HepG2 (cell line): ENCODE measurements around the gene CHRNB4. TPM values are rescaled to one million over a fixed set of nuclear protein-coding genes. Genes with fewer than 3 reads are reported as not detected.

Experiments used
- FIP1L1 ChIP-seq: fragments of 200-400 bp; formaldehyde crosslinking; IDR thresholded peaks from 2 replicates; pipeline ENCODE4 v1.6.1; 2018; ENCODE audit warnings: low read depth, mild to moderate bottlenecking, low read length, moderate library complexity, borderline replicate concordance; ENCODE audit not compliant: insufficient read depth
- IKZF1 ChIP-seq: fragments of 450-650 bp; IDR thresholded peaks from 2 replicates; pipeline ENCODE4 v1.7.1; 2016
- NCOR1 ChIP-seq: fragments of 200-600 bp; sonication (generic); IDR thresholded peaks from 2 replicates; pipeline ENCODE4 v1.7.0; 2017; ENCODE audit warnings: antibody characterized with exemption, low read length, borderline replicate concordance
- POLR2G ChIP-seq: fragments of 200-400 bp; formaldehyde crosslinking; IDR thresholded peaks from 2 replicates; pipeline ENCODE4 v1.6.1; 2018; ENCODE audit warnings: mild to moderate bottlenecking, low read depth, low read length, moderate library complexity
- RARA ChIP-seq: IDR thresholded peaks from 2 replicates; pipeline ENCODE4 v1.6.1; 2016; ENCODE audit warnings: missing genetic modification reagents, missing compliant biosample characterization
- SOX6 ChIP-seq, 2 experiments: fragments of 450-650 bp in 1 of 2; sonication (generic) in 1 of 2; formaldehyde crosslinking in 1 of 2; IDR thresholded peaks; 2 replicates each; pipeline versions ENCODE4 v1.4.0 to v1.6.1; 2017 to 2020; ENCODE audit warnings: antibody characterized with exemption in 1 of 2, mild to moderate bottlenecking in 1 of 2, missing genetic modification reagents in 1 of 2
- U2AF2 ChIP-seq: fragments of 200-400 bp; formaldehyde crosslinking; IDR thresholded peaks from 2 replicates; pipeline ENCODE4 v1.6.1; 2017; ENCODE audit warnings: low read depth, mild to moderate bottlenecking, low read length
- ZNF143 ChIP-seq: sonication (generic); formaldehyde crosslinking; IDR thresholded peaks from 2 replicates; pipeline ENCODE4 v1.4.0; 2020; ENCODE audit warnings: missing genetic modification reagents
- polyA plus RNA-seq, 8 experiments: library from polyadenylated mRNA; depleted of rRNA in 3 of 8; stranded (reverse) in 7 of 8; unstranded in 1 of 8; fragments of >200 nt; fragmentation: Illumina TruSeq in 4 of 8; extraction: Trizol in 4 of 8; gene quantifications; 2 replicates each; pipeline versions ENCODE4 v1.2.1 to v1.2.3, GENCODE V29; 2011 to 2016; ENCODE audit warnings: low read depth in 4 of 8, missing spikeins in 1 of 8, mixed read lengths in 1 of 8; ENCODE audit not compliant: insufficient read depth in 1 of 8
- total RNA-seq, 5 experiments: library from RNA; depleted of rRNA; stranded (reverse); fragments of >200 nt; fragmentation: Illumina TruSeq; extraction: Trizol; gene quantifications; 2 replicates each; pipeline ENCODE4 v1.2.3, GENCODE V29; 2016; ENCODE audit warnings: low read depth in 1 of 5
- TF ChIP-seq, protein P1 (sequence below): sonication (generic); formaldehyde crosslinking; IDR thresholded peaks from 2 replicates; pipeline ENCODE4 v1.5.0; 2020; ENCODE audit warnings: mild to moderate bottlenecking, missing genetic modification reagents, borderline replicate concordance
- TF ChIP-seq, protein P2 (sequence below): sonication (generic); formaldehyde crosslinking; IDR thresholded peaks from 2 replicates; pipeline ENCODE4 v1.8.0; 2022; ENCODE audit warnings: missing genetic modification reagents, mild to moderate bottlenecking, moderate library complexity, borderline replicate concordance
- TF ChIP-seq, protein P3 (sequence below): sonication (generic); formaldehyde crosslinking; IDR thresholded peaks from 2 replicates; pipeline ENCODE4 v1.5.0; 2020; ENCODE audit warnings: mild to moderate bottlenecking, missing genetic modification reagents
- TF ChIP-seq, protein P4 (sequence below): sonication (generic); formaldehyde crosslinking; IDR thresholded peaks from 2 replicates; pipeline ENCODE4 v1.8.1; 2022; ENCODE audit warnings: low read depth, mild to moderate bottlenecking, missing genetic modification reagents
- TF ChIP-seq, protein P5 (sequence below): sonication (generic); formaldehyde crosslinking; IDR thresholded peaks from 2 replicates; pipeline ENCODE4 v1.4.0; 2020; ENCODE audit warnings: missing genetic modification reagents, borderline replicate concordance

CHRNB4 gene
- total and polyA plus RNA-seq, 2 of the 13 experiments (the other 11 are each of a cell fraction or from before 2014, with no cell fraction given), result not detected

DNA sequence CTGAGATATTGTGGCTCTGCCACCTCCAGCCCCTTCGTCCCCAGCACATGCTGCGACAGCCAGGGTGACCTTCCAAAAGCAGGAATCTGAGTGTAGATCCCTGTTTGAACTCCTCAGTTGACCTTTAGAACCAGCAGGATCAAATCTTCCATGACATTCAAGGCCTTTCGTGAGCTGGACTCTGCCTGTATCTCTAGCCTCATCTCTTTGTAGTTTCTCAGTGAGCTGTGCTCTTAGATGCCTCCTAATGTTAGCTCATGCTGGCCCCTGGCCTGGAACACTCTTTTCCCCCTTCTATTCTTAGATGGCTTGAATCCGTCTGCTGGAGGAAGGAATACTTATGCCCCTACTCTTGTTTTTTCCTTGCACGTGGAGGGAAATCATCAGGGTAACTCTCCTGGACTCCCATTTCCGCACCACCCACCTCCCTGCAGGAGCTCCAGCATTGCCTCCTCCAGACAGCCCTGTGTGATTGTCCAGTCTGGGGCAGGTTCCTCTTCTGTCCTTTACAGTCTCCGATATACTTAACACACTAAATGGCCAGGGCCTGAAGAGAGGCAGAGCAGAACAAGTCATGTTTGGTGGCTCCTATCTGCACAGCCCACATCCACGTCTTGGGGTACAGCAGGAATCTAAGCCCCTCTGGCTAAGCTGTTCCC lies 26.7 kb upstream of the CHRNB4 start (continued):
- TF ChIP-seq, protein P1, sequence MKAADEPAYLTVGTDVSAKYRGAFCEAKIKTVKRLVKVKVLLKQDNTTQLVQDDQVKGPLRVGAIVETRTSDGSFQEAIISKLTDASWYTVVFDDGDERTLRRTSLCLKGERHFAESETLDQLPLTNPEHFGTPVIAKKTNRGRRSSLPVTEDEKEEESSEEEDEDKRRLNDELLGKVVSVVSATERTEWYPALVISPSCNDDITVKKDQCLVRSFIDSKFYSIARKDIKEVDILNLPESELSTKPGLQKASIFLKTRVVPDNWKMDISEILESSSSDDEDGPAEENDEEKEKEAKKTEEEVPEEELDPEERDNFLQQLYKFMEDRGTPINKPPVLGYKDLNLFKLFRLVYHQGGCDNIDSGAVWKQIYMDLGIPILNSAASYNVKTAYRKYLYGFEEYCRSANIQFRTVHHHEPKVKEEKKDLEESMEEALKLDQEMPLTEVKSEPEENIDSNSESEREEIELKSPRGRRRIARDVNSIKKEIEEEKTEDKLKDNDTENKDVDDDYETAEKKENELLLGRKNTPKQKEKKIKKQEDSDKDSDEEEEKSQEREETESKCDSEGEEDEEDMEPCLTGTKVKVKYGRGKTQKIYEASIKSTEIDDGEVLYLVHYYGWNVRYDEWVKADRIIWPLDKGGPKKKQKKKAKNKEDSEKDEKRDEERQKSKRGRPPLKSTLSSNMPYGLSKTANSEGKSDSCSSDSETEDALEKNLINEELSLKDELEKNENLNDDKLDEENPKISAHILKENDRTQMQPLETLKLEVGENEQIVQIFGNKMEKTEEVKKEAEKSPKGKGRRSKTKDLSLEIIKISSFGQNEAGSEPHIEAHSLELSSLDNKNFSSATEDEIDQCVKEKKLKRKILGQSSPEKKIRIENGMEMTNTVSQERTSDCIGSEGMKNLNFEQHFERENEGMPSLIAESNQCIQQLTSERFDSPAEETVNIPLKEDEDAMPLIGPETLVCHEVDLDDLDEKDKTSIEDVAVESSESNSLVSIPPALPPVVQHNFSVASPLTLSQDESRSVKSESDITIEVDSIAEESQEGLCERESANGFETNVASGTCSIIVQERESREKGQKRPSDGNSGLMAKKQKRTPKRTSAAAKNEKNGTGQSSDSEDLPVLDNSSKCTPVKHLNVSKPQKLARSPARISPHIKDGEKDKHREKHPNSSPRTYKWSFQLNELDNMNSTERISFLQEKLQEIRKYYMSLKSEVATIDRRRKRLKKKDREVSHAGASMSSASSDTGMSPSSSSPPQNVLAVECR (CRISPR knock-in tag), result no peak
- TF ChIP-seq FIP1L1 (no peak), SOX6 (IDR thresholded peaks at IDR 0.05) (no peak), SOX6 (CRISPR knock-in tag; IDR thresholded peaks at IDR 0.05) (peak; percentile 39; the same call in 1 of the 2 replicates), POLR2G (no peak), U2AF2 (no peak), IKZF1 (no peak), RARA (CRISPR knock-in tag) (peak; percentile 26; the same call in 1 of the 2 replicates), NCOR1 (no peak), ZNF143 (no peak)
- TF ChIP-seq, protein P2, sequence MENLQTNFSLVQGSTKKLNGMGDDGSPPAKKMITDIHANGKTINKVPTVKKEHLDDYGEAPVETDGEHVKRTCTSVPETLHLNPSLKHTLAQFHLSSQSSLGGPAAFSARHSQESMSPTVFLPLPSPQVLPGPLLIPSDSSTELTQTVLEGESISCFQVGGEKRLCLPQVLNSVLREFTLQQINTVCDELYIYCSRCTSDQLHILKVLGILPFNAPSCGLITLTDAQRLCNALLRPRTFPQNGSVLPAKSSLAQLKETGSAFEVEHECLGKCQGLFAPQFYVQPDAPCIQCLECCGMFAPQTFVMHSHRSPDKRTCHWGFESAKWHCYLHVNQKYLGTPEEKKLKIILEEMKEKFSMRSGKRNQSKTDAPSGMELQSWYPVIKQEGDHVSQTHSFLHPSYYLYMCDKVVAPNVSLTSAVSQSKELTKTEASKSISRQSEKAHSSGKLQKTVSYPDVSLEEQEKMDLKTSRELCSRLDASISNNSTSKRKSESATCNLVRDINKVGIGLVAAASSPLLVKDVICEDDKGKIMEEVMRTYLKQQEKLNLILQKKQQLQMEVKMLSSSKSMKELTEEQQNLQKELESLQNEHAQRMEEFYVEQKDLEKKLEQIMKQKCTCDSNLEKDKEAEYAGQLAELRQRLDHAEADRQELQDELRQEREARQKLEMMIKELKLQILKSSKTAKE (CRISPR knock-in tag), result no peak
- TF ChIP-seq, protein P3, sequence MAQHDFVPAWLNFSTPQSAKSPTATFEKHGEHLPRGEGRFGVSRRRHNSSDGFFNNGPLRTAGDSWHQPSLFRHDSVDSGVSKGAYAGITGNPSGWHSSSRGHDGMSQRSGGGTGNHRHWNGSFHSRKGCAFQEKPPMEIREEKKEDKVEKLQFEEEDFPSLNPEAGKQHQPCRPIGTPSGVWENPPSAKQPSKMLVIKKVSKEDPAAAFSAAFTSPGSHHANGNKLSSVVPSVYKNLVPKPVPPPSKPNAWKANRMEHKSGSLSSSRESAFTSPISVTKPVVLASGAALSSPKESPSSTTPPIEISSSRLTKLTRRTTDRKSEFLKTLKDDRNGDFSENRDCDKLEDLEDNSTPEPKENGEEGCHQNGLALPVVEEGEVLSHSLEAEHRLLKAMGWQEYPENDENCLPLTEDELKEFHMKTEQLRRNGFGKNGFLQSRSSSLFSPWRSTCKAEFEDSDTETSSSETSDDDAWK, result no peak
- TF ChIP-seq, protein P4, sequence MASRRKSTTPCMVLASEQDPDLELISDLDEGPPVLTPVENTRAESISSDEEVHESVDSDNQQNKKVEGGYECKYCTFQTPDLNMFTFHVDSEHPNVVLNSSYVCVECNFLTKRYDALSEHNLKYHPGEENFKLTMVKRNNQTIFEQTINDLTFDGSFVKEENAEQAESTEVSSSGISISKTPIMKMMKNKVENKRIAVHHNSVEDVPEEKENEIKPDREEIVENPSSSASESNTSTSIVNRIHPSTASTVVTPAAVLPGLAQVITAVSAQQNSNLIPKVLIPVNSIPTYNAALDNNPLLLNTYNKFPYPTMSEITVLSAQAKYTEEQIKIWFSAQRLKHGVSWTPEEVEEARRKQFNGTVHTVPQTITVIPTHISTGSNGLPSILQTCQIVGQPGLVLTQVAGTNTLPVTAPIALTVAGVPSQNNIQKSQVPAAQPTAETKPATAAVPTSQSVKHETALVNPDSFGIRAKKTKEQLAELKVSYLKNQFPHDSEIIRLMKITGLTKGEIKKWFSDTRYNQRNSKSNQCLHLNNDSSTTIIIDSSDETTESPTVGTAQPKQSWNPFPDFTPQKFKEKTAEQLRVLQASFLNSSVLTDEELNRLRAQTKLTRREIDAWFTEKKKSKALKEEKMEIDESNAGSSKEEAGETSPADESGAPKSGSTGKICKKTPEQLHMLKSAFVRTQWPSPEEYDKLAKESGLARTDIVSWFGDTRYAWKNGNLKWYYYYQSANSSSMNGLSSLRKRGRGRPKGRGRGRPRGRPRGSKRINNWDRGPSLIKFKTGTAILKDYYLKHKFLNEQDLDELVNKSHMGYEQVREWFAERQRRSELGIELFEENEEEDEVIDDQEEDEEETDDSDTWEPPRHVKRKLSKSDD (CRISPR knock-in tag), result no peak
- TF ChIP-seq, protein P5, sequence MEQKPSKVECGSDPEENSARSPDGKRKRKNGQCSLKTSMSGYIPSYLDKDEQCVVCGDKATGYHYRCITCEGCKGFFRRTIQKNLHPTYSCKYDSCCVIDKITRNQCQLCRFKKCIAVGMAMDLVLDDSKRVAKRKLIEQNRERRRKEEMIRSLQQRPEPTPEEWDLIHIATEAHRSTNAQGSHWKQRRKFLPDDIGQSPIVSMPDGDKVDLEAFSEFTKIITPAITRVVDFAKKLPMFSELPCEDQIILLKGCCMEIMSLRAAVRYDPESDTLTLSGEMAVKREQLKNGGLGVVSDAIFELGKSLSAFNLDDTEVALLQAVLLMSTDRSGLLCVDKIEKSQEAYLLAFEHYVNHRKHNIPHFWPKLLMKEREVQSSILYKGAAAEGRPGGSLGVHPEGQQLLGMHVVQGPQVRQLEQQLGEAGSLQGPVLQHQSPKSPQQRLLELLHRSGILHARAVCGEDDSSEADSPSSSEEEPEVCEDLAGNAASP, result peak; percentile 75; the same call in 1 of the 2 replicates
